ENCODE results near the gene HMHB1.

The HMHB1 gene

DNA sequence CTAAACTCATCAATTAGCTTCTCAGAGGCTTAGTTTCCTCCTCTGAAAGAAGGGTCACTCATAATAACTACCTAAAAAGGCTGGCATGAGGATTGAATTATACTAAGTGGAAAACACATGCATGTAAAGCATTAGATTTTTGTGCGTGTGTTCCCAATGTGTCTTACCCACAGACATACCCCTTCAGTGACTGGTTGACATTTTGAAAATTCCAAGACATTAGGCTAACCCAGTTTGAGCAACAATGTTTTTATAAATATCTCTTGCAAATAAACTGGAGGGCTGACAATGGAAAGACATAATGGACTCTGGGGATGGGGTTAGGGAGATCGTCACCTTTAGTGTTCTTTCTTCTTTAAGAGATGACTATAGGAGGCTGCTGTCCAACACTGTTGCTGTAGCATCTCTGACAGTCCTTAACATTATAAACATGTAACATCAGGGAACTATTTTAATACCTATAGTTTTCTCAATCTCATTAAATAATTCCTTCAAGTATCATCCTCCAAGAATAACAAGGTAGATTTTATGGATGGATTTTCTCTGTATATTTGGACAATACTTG is 24.3 kb downstream of the HMHB1 start:
- H3K36me3 ChIP-seq (replicated peaks) = no peaks in the 10 kb centered on the region
- H3K27ac ChIP-seq = no peak overlapping the region
- no peaks in the 10 kb centered on the region for H3K27me3 ChIP-seq (replicated peaks)
- DNase-seq = no peak
- no peak overlapping the region for H3K4me3 ChIP-seq (ENCODE audit: low read depth, low read length)
- in situ Hi-C loops (cut with HindIII; ENCODE audit: low pct_ligation_motif_present, low sequenced_read_pairs) = no loop called here
- TF ChIP-seq, protein P1, sequence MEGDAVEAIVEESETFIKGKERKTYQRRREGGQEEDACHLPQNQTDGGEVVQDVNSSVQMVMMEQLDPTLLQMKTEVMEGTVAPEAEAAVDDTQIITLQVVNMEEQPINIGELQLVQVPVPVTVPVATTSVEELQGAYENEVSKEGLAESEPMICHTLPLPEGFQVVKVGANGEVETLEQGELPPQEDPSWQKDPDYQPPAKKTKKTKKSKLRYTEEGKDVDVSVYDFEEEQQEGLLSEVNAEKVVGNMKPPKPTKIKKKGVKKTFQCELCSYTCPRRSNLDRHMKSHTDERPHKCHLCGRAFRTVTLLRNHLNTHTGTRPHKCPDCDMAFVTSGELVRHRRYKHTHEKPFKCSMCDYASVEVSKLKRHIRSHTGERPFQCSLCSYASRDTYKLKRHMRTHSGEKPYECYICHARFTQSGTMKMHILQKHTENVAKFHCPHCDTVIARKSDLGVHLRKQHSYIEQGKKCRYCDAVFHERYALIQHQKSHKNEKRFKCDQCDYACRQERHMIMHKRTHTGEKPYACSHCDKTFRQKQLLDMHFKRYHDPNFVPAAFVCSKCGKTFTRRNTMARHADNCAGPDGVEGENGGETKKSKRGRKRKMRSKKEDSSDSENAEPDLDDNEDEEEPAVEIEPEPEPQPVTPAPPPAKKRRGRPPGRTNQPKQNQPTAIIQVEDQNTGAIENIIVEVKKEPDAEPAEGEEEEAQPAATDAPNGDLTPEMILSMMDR (IDR thresholded peaks at IDR 0.05; ENCODE audit: low read depth, low read length, missing control alignments) = no peak

DNA sequence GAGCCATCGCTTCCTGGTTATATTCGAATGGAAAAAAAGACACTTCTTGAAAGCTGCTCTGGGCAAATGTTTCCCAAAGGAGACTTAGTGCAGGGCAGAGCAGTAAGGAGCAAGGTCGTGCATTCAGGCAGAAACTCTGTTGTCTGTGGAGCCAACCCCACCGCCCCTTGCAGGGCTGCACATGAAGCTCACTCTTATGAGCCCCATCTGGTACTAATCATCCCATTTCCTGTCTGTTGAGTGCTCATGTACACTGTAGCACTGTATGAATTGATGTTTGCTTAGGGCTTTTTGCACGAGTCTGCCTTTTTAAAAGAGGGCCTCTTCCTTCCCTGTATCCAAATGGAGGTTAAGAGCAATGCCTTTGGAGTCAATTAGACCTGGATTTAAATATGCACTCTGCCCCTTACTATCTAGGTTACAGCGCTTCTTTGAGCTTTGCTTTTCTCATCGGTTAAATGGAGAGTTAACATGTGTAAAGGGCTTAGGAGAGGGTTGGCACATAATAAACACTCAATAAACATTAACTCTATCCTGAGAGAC is 25.4 kb downstream of the HMHB1 start:
- no peaks in the 10 kb centered on the region for H3K27me3 ChIP-seq (replicated peaks)
- DNase-seq = peak; percentile 14
- TF ChIP-seq, protein P1 (IDR thresholded peaks at IDR 0.05; ENCODE audit: low read depth, low read length, missing control alignments) = no peak
- H3K27ac ChIP-seq = no peak overlapping the region
- H3K4me3 ChIP-seq (ENCODE audit: low read depth, low read length) = no peak overlapping the region
- no peaks in the 10 kb centered on the region for H3K36me3 ChIP-seq (replicated peaks)
- in situ Hi-C loops (cut with HindIII; ENCODE audit: low pct_ligation_motif_present, low sequenced_read_pairs) = no loop called here

DNA sequence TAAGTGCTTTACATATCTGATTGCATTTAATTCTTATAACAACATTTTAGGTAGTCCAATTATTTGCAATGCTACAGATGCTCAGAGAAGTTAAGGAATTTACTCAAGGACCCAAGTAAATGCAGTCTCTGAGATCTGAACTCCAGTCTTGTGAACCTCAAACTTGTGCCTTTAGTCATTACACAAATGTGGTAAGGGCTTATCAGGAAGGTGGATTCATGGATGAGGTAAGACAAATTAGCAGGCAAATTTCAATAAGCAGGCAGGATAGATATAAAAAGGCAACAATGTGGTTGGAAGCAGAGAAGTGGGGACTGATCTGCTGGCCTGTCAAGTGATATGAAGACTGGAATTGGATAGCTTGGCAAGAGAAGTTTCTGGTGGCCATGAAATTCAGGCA is 29.5 kb downstream of the HMHB1 start:
- TF ChIP-seq, protein P1 (IDR thresholded peaks at IDR 0.05; ENCODE audit: low read depth, low read length, missing control alignments) = no peak
- no peak for DNase-seq
- no peak overlapping the region for H3K4me3 ChIP-seq (ENCODE audit: low read depth, low read length)
- no peaks in the 10 kb centered on the region for H3K27me3 ChIP-seq (replicated peaks)
- no peak overlapping the region for H3K27ac ChIP-seq
- in situ Hi-C loops (cut with HindIII; ENCODE audit: low pct_ligation_motif_present, low sequenced_read_pairs) = no loop called here
- no peaks in the 10 kb centered on the region for H3K36me3 ChIP-seq (replicated peaks)

DNA sequence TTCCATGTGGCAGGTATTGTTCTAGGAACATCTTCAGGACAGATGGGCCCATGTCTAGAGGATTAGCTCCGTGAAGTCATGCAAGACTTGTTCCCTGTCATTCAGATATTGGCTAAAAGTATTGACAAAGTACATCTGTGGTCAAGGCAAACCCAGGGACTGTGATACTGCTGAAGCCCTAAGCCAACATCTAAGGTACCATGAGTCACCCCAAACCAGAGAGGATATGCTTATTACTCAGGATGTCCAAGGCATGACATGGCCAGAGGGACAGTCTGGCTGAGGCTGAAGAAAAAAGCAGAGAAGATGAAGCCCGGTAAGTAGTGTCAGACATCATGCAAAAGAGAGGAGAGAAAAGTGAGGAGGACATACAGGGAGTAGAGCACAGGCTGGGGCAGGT is 31.0 kb downstream of the HMHB1 start:
- H3K4me3 ChIP-seq (ENCODE audit: low read depth, low read length) = no peak overlapping the region
- H3K36me3 ChIP-seq (replicated peaks) = no peaks in the 10 kb centered on the region
- no peaks in the 10 kb centered on the region for H3K27me3 ChIP-seq (replicated peaks)
- H3K27ac ChIP-seq = no peak overlapping the region
- no peak for DNase-seq
- TF ChIP-seq, protein P1 (IDR thresholded peaks at IDR 0.05; ENCODE audit: low read depth, low read length, missing control alignments) = no peak
- in situ Hi-C loops (cut with HindIII; ENCODE audit: low pct_ligation_motif_present, low sequenced_read_pairs) = no loop called here

DNA sequence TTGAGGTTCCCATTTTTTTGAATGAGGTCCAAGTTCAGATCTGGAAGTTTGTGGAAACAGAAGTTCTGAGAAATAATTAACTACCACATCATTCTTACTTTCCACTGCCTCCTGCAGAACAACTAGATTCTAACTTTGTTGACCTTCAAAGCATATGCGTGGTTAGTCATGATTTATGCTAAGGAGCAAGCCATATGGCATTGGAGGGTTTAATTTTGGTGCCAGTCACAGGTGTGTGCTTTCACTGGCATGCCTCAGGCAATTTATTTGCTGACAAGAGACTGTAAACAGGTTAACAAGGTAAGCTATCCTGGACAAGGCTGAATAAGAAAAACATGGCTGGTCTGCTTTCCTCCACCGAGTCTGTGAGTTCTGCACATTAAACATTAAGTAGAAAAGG is 31.5 kb downstream of the HMHB1 start:
- TF ChIP-seq, protein P1 (IDR thresholded peaks at IDR 0.05; ENCODE audit: low read depth, low read length, missing control alignments) = no peak
- in situ Hi-C loops (cut with HindIII; ENCODE audit: low pct_ligation_motif_present, low sequenced_read_pairs) = no loop called here
- no peaks in the 10 kb centered on the region for H3K36me3 ChIP-seq (replicated peaks)

More for the DNA sequence above, 31.5 kb downstream of the HMHB1 start:
- Histone ChIP-seq H3K4me3 (ENCODE audit: low read depth, low read length) (no peak overlapping the region), H3K27me3 (replicated peaks) (no peaks in the 10 kb centered on the region), H3K27ac (no peak overlapping the region)
- DNase-seq = no peak
